ENCODE measurements around the gene UCP3. TPM values are rescaled to one million over a fixed set of nuclear protein-coding genes. Genes with fewer than 3 reads are reported as not detected.

The UCP3 gene
- total RNA-seq, 5 donors from 2014 or later (not counting 1 experiment from before 2014, with no cell fraction given): 5.7 to 6.8 (median 6.5) TPM

DNA sequence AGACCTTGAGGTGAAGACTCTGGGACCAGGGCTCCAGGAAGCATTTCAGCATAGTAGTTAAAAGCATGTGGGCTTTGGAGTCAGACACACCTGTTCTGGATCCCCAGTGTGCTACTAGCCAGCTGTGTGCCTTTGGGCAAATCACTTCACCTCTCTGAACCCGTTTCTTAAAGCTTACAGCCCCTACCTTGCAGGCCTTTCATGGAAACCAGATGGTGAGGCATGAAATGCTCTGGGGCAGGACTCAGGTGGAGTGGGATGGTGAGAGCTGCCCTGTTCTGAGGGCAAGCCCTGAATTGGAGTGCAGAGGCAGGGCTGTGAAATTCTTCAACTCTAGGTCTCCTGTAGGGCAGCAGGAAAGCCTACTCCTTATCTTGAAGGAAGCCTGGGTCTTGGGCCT is 36.7 kb downstream of the UCP3 start:
- Mint-ChIP-seq H3K4me1 (peaks cover 97 to 99% (median 99%) of the 10 kb centered on the region in 3 donors), H3K27me3 (no peaks in the 10 kb centered on the region), H3K36me3 (peaks cover 34% of the 10 kb centered on the region), H3K9me3 (no peaks in the 10 kb centered on the region), H3K27ac (peak overlapping the region; percentile 98 to 100), H3K4me3 (peak overlapping the region in 1 of 3 donors; percentile 89)
- H3K27me3 ChIP-seq (replicated peaks in 1 of 2; ENCODE audit: control insufficient read depth in 2 of 2, extremely low read depth in 1 of 2, insufficient read depth in 2 of 2, low read length in 1 of 2): no peaks in the 10 kb centered on the region
- DNase-seq: peak in 2 of 35 experiments; percentile 28 to 34
- no CpG with 5 or more reads among the region's 1 CpG for WGBS (ENCODE audit: insufficient coverage)
- no peaks in the 10 kb centered on the region for H3K9me3 ChIP-seq
- H3K36me3 ChIP-seq (ENCODE audit: control insufficient read depth in 2 of 2, extremely low read depth in 1 of 2, insufficient read depth in 1 of 2, low read length in 1 of 2): peaks cover 14 to 36% of the 10 kb centered on the region in 2 donors
- ChIA-PET POLR2A (interaction anchor here (0.6 to 2.9 kb wide), 7 partner anchors 8 to 112 kb away, joined by 3 to 33 read pairs (median 6); partner anchors contain the start of gene UCP2 (in 1 of the 2)), CTCF (interaction anchor here in 1 of 2 donors (4.5 kb wide), 1 partner anchor 9 kb away, joined by 15 read pairs; the partner anchor contains the start of gene UCP2)
- H3K4me3 ChIP-seq (ENCODE audit: control insufficient read depth in 1 of 2, extremely low read depth in 1 of 2, low read length in 1 of 2): no peak overlapping the region
- peaks cover 68 to 100% of the 10 kb centered on the region in 2 experiments for H3K4me1 ChIP-seq (ENCODE audit: control insufficient read depth in 1 of 2, extremely low read depth in 1 of 2, insufficient read depth in 2 of 2, low read length in 2 of 2)
- no peak for ATAC-seq (replicated peaks in 1 of 4)
- peak overlapping the region; percentile 69 for H3K27ac ChIP-seq (ENCODE audit: low read length)

- CTCF ChIA-PET: interaction anchor here in 1 of 2 donors (1.5 to 4.5 kb wide), 2 partner anchors 10 to 34 kb away, joined by 5 to 15 read pairs; partner anchors contain the start of gene UCP2
- Histone ChIP-seq H3K27ac (ENCODE audit: low read length) (peak overlapping the region; percentile 76), H3K4me3 (ENCODE audit: control insufficient read depth in 1 of 2, extremely low read depth in 1 of 2, low read length in 1 of 2) (no peak overlapping the region), H3K36me3 (ENCODE audit: control insufficient read depth in 2 of 2, extremely low read depth in 1 of 2, insufficient read depth in 1 of 2, low read length in 1 of 2) (peaks cover 6 to 27% of the 10 kb centered on the region in 2 donors), H3K9me3 (no peaks in the 10 kb centered on the region), H3K27me3 (replicated peaks in 1 of 2; ENCODE audit: control insufficient read depth in 2 of 2, extremely low read depth in 1 of 2, insufficient read depth in 2 of 2, low read length in 1 of 2) (no peaks in the 10 kb centered on the region), H3K4me1 (ENCODE audit: control insufficient read depth in 1 of 2, extremely low read depth in 1 of 2, insufficient read depth in 2 of 2, low read length in 2 of 2) (peaks cover 60 to 100% of the 10 kb centered on the region in 2 experiments)
- no CpG with 5 or more reads among the region's 6 CpGs for WGBS (ENCODE audit: insufficient coverage)
- DNase-seq (peak in 2 of 35 experiments; percentile 31), ATAC-seq (replicated peaks in 1 of 4) (no peak)
- Mint-ChIP-seq H3K27me3 (no peaks in the 10 kb centered on the region), H3K9me3 (no peaks in the 10 kb centered on the region), H3K4me3 (peak overlapping the region in 1 of 3 donors; percentile 89), H3K36me3 (peaks cover 24% of the 10 kb centered on the region), H3K27ac (peak overlapping the region; percentile 98 to 100), H3K4me1 (peaks cover 88 to 90% (median 90%) of the 10 kb centered on the region in 3 donors)
- POLR2A ChIA-PET: interaction anchor here (0.6 to 2.9 kb wide), 8 partner anchors 9 to 39 kb away, joined by 3 to 33 read pairs (median 4); no protein-coding TSS in a partner anchor
These were observed 37.6 kb downstream of the UCP3 start for GRCh38 chr11:73971175-73971719.

DNA sequence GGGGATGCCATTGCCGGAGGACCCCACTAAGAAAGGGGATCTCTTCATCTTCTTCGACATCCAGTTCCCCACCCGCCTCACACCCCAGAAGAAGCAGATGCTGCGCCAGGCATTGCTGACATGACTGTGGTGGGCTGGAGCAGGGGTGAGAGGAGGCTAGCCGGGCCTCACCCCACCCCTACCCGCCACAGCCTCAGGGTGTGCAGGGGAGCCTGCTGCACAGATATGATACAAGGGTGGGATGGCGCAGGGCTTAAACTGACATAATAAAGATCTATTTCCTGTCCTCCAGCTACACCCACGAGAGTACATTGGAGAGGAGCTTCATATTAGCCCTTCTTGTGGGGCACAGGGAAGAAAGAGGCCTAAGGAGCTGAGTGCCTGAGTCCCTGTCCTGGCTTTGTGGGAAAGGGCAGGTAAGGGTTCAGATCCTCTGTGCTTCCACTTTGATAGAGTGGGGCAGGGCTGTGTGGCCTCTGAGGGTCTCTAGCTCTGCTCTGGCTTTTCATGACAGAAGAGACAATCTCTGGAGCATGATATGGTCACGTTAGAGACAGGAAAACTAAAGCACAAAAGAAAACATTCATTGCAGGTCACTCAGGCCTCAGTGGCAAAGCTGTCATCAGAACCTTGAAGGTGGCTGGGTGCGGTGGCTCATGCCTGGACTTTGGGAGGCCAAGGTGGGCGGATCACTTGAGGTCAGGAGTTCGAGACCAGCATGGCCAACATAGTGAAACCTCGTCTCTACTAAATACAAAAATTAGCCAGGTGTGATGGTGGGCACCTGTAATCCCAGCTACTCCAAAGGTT is 38.7 kb downstream of the UCP3 start:
- peak in 34 of 35 experiments; percentile 28 to 72 (median 54) for DNase-seq
- Mint-ChIP-seq H3K36me3 (peaks cover 14% of the 10 kb centered on the region), H3K4me1 (peaks cover 77 to 87% (median 84%) of the 10 kb centered on the region in 3 donors), H3K27ac (peak overlapping the region; percentile 98 to 100), H3K4me3 (peak overlapping the region in 1 of 3 donors; percentile 89), H3K9me3 (no peaks in the 10 kb centered on the region), H3K27me3 (no peaks in the 10 kb centered on the region)
- ChIA-PET POLR2A (interaction anchor here (0.5 to 2.9 kb wide), 13 partner anchors 10 to 604 kb away, joined by 3 to 33 read pairs (median 4); no protein-coding TSS in a partner anchor), CTCF (interaction anchor here (0.7 to 4.5 kb wide), 6 partner anchors 11 to 40 kb away, joined by 3 to 15 read pairs (median 3); partner anchors contain the start of gene UCP2 (in 1 of the 2))
- no peaks in the 10 kb centered on the region for H3K27me3 ChIP-seq (replicated peaks in 1 of 2; ENCODE audit: control insufficient read depth in 2 of 2, extremely low read depth in 1 of 2, insufficient read depth in 2 of 2, low read length in 1 of 2)
- H3K27ac ChIP-seq (ENCODE audit: low read length): peak overlapping the region; percentile 76
- H3K36me3 ChIP-seq (ENCODE audit: control insufficient read depth in 2 of 2, extremely low read depth in 1 of 2, insufficient read depth in 1 of 2, low read length in 1 of 2): peaks cover 6 to 16% of the 10 kb centered on the region in 2 donors
- H3K4me1 ChIP-seq (ENCODE audit: control insufficient read depth in 1 of 2, extremely low read depth in 1 of 2, insufficient read depth in 2 of 2, low read length in 2 of 2): peaks cover 57 to 100% of the 10 kb centered on the region in 2 experiments
- H3K4me3 ChIP-seq (ENCODE audit: control insufficient read depth in 1 of 2, extremely low read depth in 1 of 2, low read length in 1 of 2): no peak overlapping the region
- peak; percentile 34 to 40 (median 38) for ATAC-seq (replicated peaks in 1 of 4)
- no peaks in the 10 kb centered on the region for H3K9me3 ChIP-seq
- WGBS (ENCODE audit: insufficient coverage): 63% methylated on average over 3 of the region's 13 CpGs

- peaks cover 72 to 87% (median 83%) of the 10 kb centered on the region in 3 donors for H3K4me1 Mint-ChIP-seq
- peak overlapping the region; percentile 76 for H3K27ac ChIP-seq (ENCODE audit: low read length)
- CTCF ChIA-PET: interaction anchor here in 1 of 2 donors (1.0 to 4.5 kb wide), 2 partner anchors 12 to 41 kb away, joined by 3 to 15 read pairs; partner anchors contain the start of gene UCP2
- ATAC-seq (replicated peaks in 1 of 4) (no peak), DNase-seq (no peak)
- H3K9me3 Mint-ChIP-seq: no peaks in the 10 kb centered on the region
- H3K36me3 ChIP-seq (ENCODE audit: control insufficient read depth in 2 of 2, extremely low read depth in 1 of 2, insufficient read depth in 1 of 2, low read length in 1 of 2): peaks cover under 1 to 5% of the 10 kb centered on the region in 2 donors
- peak overlapping the region in 1 of 3 donors; percentile 89 for H3K4me3 Mint-ChIP-seq
- POLR2A ChIA-PET: interaction anchor here (1.1 to 2.9 kb wide), 5 partner anchors 12 to 36 kb away, joined by 4 to 15 read pairs (median 5); no protein-coding TSS in a partner anchor
- H3K4me3 ChIP-seq (ENCODE audit: control insufficient read depth in 1 of 2, extremely low read depth in 1 of 2, low read length in 1 of 2): no peak overlapping the region
- no peaks in the 10 kb centered on the region for H3K27me3 Mint-ChIP-seq
- peaks cover 51 to 100% of the 10 kb centered on the region in 2 experiments for H3K4me1 ChIP-seq (ENCODE audit: control insufficient read depth in 1 of 2, extremely low read depth in 1 of 2, insufficient read depth in 2 of 2, low read length in 2 of 2)
- WGBS (ENCODE audit: insufficient coverage): 100% methylated on average over 1 of the region's 2 CpGs
- peaks cover 3% of the 10 kb centered on the region for H3K36me3 Mint-ChIP-seq
- H3K9me3 ChIP-seq: no peaks in the 10 kb centered on the region
- peak overlapping the region; percentile 98 to 100 for H3K27ac Mint-ChIP-seq
- no peaks in the 10 kb centered on the region for H3K27me3 ChIP-seq (replicated peaks in 1 of 2; ENCODE audit: control insufficient read depth in 2 of 2, extremely low read depth in 1 of 2, insufficient read depth in 2 of 2, low read length in 1 of 2)
These were observed 39.8 kb downstream of the UCP3 start for GRCh38 chr11:73969091-73969490.

DNA sequence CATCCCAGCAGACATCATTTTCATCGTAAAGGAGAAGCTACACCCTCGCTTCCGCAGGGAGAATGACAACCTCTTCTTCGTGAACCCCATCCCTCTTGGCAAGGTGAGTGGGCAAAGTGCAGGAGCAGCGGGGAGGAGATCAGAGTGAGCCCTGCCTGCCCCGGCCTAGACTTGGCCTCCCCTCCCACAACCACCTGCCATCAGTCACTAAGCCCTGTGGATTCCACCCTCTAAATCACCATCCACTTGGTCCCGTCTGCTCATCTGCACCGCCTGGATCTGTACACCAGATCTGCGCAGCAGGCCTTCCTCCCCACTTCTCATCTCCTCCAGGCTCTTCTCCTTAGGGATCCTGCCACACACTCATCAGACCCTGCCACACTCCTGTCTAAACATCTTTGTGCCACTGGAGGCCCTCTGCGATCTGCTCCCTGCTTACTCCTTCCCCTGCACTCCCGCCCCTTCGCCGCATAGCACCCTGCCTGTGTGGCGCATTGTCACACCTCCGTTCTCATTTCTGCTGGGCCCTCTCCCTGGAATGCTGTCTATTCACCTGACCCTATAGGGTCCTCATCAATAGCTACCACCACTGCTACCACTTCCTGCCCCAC is 40.4 kb downstream of the UCP3 start:
- Mint-ChIP-seq H3K4me1 (peaks cover 70 to 84% (median 80%) of the 10 kb centered on the region in 3 donors), H3K9me3 (no peaks in the 10 kb centered on the region), H3K27me3 (no peaks in the 10 kb centered on the region), H3K27ac (peak overlapping the region; percentile 98 to 100), H3K36me3 (no peaks in the 10 kb centered on the region), H3K4me3 (peak overlapping the region in 1 of 3 donors; percentile 89)
- H3K36me3 ChIP-seq (ENCODE audit: control insufficient read depth in 2 of 2, extremely low read depth in 1 of 2, insufficient read depth in 1 of 2, low read length in 1 of 2): peaks cover 0 to 4% of the 10 kb centered on the region in 2 donors
- WGBS (ENCODE audit: insufficient coverage): 89% methylated on average over 14 of the region's 15 CpGs
- POLR2A ChIA-PET: interaction anchor here (0.8 to 1.6 kb wide), 2 partner anchors 11 kb away, joined by 3 to 11 read pairs; no protein-coding TSS in a partner anchor
- no peak for DNase-seq
- H3K4me3 ChIP-seq (ENCODE audit: control insufficient read depth in 1 of 2, extremely low read depth in 1 of 2, low read length in 1 of 2): no peak overlapping the region
- peaks cover 51 to 96% of the 10 kb centered on the region in 2 experiments for H3K4me1 ChIP-seq (ENCODE audit: control insufficient read depth in 1 of 2, extremely low read depth in 1 of 2, insufficient read depth in 2 of 2, low read length in 2 of 2)
- no peaks in the 10 kb centered on the region for H3K27me3 ChIP-seq (replicated peaks in 1 of 2; ENCODE audit: control insufficient read depth in 2 of 2, extremely low read depth in 1 of 2, insufficient read depth in 2 of 2, low read length in 1 of 2)
- CTCF ChIA-PET: interaction anchor here in 1 of 2 donors (4.5 kb wide), 1 partner anchor 13 kb away, joined by 15 read pairs; the partner anchor contains the start of gene UCP2
- H3K9me3 ChIP-seq: no peaks in the 10 kb centered on the region
- H3K27ac ChIP-seq (ENCODE audit: low read length): peak overlapping the region; percentile 76
- ATAC-seq (replicated peaks in 1 of 4): no peak
